ENCODE data around the gene ITIH4.

Gene ITIH4

GRCh38 chr3:52800079-52800478 is 30.4 kb downstream of the ITIH4 start:
- H3K9me3 ChIP-seq (ENCODE audit: insufficient read depth, low read length, severe bottlenecking): no peaks in the 10 kb centered on the region
- H3K36me3 ChIP-seq (ENCODE audit: insufficient read depth, low read length): no peaks in the 10 kb centered on the region
- no peaks in the 10 kb centered on the region for H3K4me1 ChIP-seq (ENCODE audit: insufficient read depth, low read length)
- DNase-seq (no peak), ATAC-seq (ENCODE audit: insufficient read depth, low read depth) (no peak)
- H3K79me2 ChIP-seq (ENCODE audit: insufficient read depth, low read length): no peaks in the 10 kb centered on the region
- no peaks in the 10 kb centered on the region for H3K27me3 ChIP-seq (ENCODE audit: insufficient read depth, low read length, poor library complexity)
- H4K20me1 ChIP-seq (ENCODE audit: insufficient read depth, low read length): no peaks in the 10 kb centered on the region
- H3K9ac ChIP-seq (ENCODE audit: low read depth, low read length): no peak overlapping the region
- no peak overlapping the region for H3K27ac ChIP-seq (ENCODE audit: low read length)
- TF ChIP-seq, protein P1, sequence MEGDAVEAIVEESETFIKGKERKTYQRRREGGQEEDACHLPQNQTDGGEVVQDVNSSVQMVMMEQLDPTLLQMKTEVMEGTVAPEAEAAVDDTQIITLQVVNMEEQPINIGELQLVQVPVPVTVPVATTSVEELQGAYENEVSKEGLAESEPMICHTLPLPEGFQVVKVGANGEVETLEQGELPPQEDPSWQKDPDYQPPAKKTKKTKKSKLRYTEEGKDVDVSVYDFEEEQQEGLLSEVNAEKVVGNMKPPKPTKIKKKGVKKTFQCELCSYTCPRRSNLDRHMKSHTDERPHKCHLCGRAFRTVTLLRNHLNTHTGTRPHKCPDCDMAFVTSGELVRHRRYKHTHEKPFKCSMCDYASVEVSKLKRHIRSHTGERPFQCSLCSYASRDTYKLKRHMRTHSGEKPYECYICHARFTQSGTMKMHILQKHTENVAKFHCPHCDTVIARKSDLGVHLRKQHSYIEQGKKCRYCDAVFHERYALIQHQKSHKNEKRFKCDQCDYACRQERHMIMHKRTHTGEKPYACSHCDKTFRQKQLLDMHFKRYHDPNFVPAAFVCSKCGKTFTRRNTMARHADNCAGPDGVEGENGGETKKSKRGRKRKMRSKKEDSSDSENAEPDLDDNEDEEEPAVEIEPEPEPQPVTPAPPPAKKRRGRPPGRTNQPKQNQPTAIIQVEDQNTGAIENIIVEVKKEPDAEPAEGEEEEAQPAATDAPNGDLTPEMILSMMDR (IDR thresholded peaks at IDR 0.05; ENCODE audit: borderline replicate concordance, extremely low read depth, low read length, poor library complexity, severe bottlenecking): no peak
- no peak for TF ChIP-seq EZH2 (IDR thresholded peaks at IDR 0.05; ENCODE audit: borderline replicate concordance, low read depth, low read length, severe bottlenecking)
- no peak overlapping the region for H3K4me3 ChIP-seq (ENCODE audit: low read depth in 1 of 2, low read length in 2 of 2)
- no peak overlapping the region for H3K4me2 ChIP-seq (ENCODE audit: insufficient read depth, low read length)
- H2AFZ ChIP-seq (ENCODE audit: low read depth, low read length): no peak overlapping the region

DNA sequence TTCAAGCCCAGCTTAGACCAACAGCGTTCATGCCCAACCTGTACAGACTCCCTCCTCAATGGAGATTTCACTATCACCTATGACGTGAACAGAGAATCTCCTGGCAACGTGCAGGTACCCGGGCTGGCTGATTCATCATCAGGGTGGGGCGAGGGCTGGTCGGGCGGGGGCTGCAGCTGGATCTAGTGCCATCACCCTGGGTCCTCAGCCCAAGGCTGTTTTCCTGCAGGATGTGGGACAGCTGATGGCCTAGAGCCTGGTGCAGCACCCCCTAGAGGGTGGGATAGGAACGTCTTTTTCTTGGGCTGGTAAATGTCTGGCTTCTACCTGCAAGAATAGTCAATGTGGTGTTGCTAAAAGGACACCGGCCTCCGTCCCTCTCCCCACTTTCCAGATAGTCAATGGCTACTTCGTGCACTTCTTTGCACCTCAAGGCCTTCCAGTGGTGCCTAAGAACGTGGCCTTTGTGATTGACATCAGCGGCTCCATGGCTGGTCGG is 31.4 kb downstream of the ITIH4 start:
- Histone ChIP-seq H4K20me1 (ENCODE audit: insufficient read depth, low read length) (no peaks in the 10 kb centered on the region), H3K79me2 (ENCODE audit: insufficient read depth, low read length) (no peaks in the 10 kb centered on the region), H3K27ac (ENCODE audit: low read length) (no peak overlapping the region), H2AFZ (ENCODE audit: low read depth, low read length) (no peak overlapping the region), H3K9me3 (ENCODE audit: insufficient read depth, low read length, severe bottlenecking) (no peaks in the 10 kb centered on the region), H3K4me1 (ENCODE audit: insufficient read depth, low read length) (no peaks in the 10 kb centered on the region), H3K4me3 (ENCODE audit: low read depth in 1 of 2, low read length in 2 of 2) (no peak overlapping the region), H3K27me3 (ENCODE audit: insufficient read depth, low read length, poor library complexity) (no peaks in the 10 kb centered on the region), H3K36me3 (ENCODE audit: insufficient read depth, low read length) (no peaks in the 10 kb centered on the region), H3K9ac (ENCODE audit: low read depth, low read length) (no peak overlapping the region), H3K4me2 (ENCODE audit: insufficient read depth, low read length) (no peak overlapping the region)
- ATAC-seq (ENCODE audit: insufficient read depth, low read depth): peak; percentile 59; the same call in 2 of the 3 replicates
- no peak for TF ChIP-seq EZH2 (IDR thresholded peaks at IDR 0.05; ENCODE audit: borderline replicate concordance, low read depth, low read length, severe bottlenecking)
- TF ChIP-seq, protein P1 (IDR thresholded peaks at IDR 0.05; ENCODE audit: borderline replicate concordance, extremely low read depth, low read length, poor library complexity, severe bottlenecking): peak; percentile 65
- DNase-seq: peak; percentile 35

DNA sequence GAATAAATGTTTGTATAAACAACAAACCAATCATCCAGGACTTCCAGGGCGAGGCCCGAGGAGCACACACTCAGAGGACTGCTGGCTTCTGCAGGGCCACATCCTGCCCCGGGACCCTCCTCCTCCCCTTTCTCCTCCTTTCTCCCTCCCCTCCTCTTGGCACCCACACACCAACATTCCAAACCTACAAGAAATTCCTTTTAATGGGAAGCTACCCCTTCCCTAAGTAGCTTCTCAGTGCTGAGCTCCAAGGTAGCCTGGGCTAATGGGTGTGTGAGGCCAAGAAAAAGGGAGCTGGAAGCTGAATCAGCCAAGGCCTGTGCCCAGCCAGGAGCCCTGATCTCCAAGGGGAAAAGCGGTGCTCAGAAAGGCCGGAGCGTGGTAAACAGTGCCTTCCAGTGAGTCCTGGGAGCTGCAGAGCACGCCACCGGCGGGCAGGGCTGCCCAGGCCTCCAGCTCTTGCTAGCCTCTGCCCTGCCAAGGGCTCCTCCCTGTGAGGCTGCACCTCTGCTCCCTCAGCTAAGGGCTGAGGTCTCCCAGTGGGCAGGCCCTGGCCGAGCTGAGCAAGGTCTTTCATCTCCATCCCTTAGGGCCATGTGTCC is 32.0 kb downstream of the ITIH4 start:
- DNase-seq (no peak), ATAC-seq (ENCODE audit: insufficient read depth, low read depth) (no peak)
- no peak overlapping the region for H2AFZ ChIP-seq (ENCODE audit: low read depth, low read length)
- no peaks in the 10 kb centered on the region for H4K20me1 ChIP-seq (ENCODE audit: insufficient read depth, low read length)
- no peak overlapping the region for H3K27ac ChIP-seq (ENCODE audit: low read length)
- no peaks in the 10 kb centered on the region for H3K79me2 ChIP-seq (ENCODE audit: insufficient read depth, low read length)
- H3K36me3 ChIP-seq (ENCODE audit: insufficient read depth, low read length): no peaks in the 10 kb centered on the region
- no peak overlapping the region for H3K9ac ChIP-seq (ENCODE audit: low read depth, low read length)
- H3K9me3 ChIP-seq (ENCODE audit: insufficient read depth, low read length, severe bottlenecking): no peaks in the 10 kb centered on the region
- TF ChIP-seq, protein P1 (IDR thresholded peaks at IDR 0.05; ENCODE audit: borderline replicate concordance, extremely low read depth, low read length, poor library complexity, severe bottlenecking): no peak
- TF ChIP-seq EZH2 (IDR thresholded peaks at IDR 0.05; ENCODE audit: borderline replicate concordance, low read depth, low read length, severe bottlenecking): no peak
- no peaks in the 10 kb centered on the region for H3K4me1 ChIP-seq (ENCODE audit: insufficient read depth, low read length)
- no peak overlapping the region for H3K4me2 ChIP-seq (ENCODE audit: insufficient read depth, low read length)
- H3K4me3 ChIP-seq (ENCODE audit: low read depth in 1 of 2, low read length in 2 of 2): no peak overlapping the region
- no peaks in the 10 kb centered on the region for H3K27me3 ChIP-seq (ENCODE audit: insufficient read depth, low read length, poor library complexity)

Measured in DND-41 (cell line).